ENCODE results near the gene KCNQ1OT1. TPM values are rescaled to one million over a fixed set of nuclear protein-coding genes. Genes with fewer than 3 reads are reported as not detected.

Gene KCNQ1OT1
- total RNA-seq, 1 experiment from 2014 or later, result 1.3 TPM

- Mint-ChIP-seq H3K27me3 (ENCODE audit: unreplicated experiment) (peaks cover 57% of the 10 kb centered on the region), H3K9me3 (ENCODE audit: low read depth, unreplicated experiment) (no peaks in the 10 kb centered on the region)
- CTCF ChIA-PET, result no interaction called here
These were observed 19.1 kb upstream of the KCNQ1OT1 start for GRCh38 chr11:2718817-2719438.

GRCh38 chr11:2717561-2718325 lies 17.9 kb upstream of the KCNQ1OT1 start:
- H3K36me3 Mint-ChIP-seq (ENCODE audit: insufficient read depth, unreplicated experiment), result peaks cover 3% of the 10 kb centered on the region
- intact Hi-C loops (cut with micrococcal nuclease; ENCODE audit: unreplicated experiment), result no loop called here
- DNase-seq, result no peak
- H3K27me3 Mint-ChIP-seq (ENCODE audit: unreplicated experiment), result peaks cover 61% of the 10 kb centered on the region
- H3K4me1 Mint-ChIP-seq (ENCODE audit: low read depth, unreplicated experiment), result no peaks in the 10 kb centered on the region
- no peak overlapping the region for H3K4me3 Mint-ChIP-seq (ENCODE audit: low read depth, unreplicated experiment)
- CTCF ChIA-PET, result no interaction called here
- no TSS peak for BruUV-seq (replicated peaks)
- no peaks in the 10 kb centered on the region for H3K9me3 Mint-ChIP-seq (ENCODE audit: low read depth, unreplicated experiment)
- no peak overlapping the region for H3K27ac Mint-ChIP-seq (ENCODE audit: unreplicated experiment)
- TF ChIP-seq CTCF (IDR thresholded peaks at IDR 0.05; ENCODE audit: unreplicated experiment), result no peak

More at GRCh38 chr11:2718817-2719438, 19.1 kb upstream of the KCNQ1OT1 start:
- no TSS peak for BruUV-seq (replicated peaks)
- H3K4me3 Mint-ChIP-seq (ENCODE audit: low read depth, unreplicated experiment), result no peak overlapping the region
- H3K27ac Mint-ChIP-seq (ENCODE audit: unreplicated experiment), result no peak overlapping the region
- intact Hi-C loops (cut with micrococcal nuclease; ENCODE audit: unreplicated experiment), result no loop called here
- no peaks in the 10 kb centered on the region for H3K4me1 Mint-ChIP-seq (ENCODE audit: low read depth, unreplicated experiment)
- H3K36me3 Mint-ChIP-seq (ENCODE audit: insufficient read depth, unreplicated experiment), result peaks cover 3% of the 10 kb centered on the region
- no peak for DNase-seq
- TF ChIP-seq CTCF (IDR thresholded peaks at IDR 0.05; ENCODE audit: unreplicated experiment), result no peak

GRCh38 chr11:2716376-2717095 lies 16.7 kb upstream of the KCNQ1OT1 start:
- TF ChIP-seq CTCF (IDR thresholded peaks at IDR 0.05; ENCODE audit: unreplicated experiment), result no peak
- H3K4me3 Mint-ChIP-seq (ENCODE audit: low read depth, unreplicated experiment), result no peak overlapping the region
- intact Hi-C loops (cut with micrococcal nuclease; ENCODE audit: unreplicated experiment), result no loop called here
- H3K36me3 Mint-ChIP-seq (ENCODE audit: insufficient read depth, unreplicated experiment), result peaks cover 3% of the 10 kb centered on the region
- CTCF ChIA-PET, result interaction anchor here (0.6 kb wide), 1 partner anchor 246 kb away, joined by 4 read pairs; no protein-coding TSS in a partner anchor
- H3K27ac Mint-ChIP-seq (ENCODE audit: unreplicated experiment), result no peak overlapping the region
- no peaks in the 10 kb centered on the region for H3K9me3 Mint-ChIP-seq (ENCODE audit: low read depth, unreplicated experiment)
- H3K27me3 Mint-ChIP-seq (ENCODE audit: unreplicated experiment), result peaks cover 73% of the 10 kb centered on the region
- DNase-seq, result no peak
- no peaks in the 10 kb centered on the region for H3K4me1 Mint-ChIP-seq (ENCODE audit: low read depth, unreplicated experiment)
- no TSS peak for BruUV-seq (replicated peaks)

GRCh38 chr11:2715716-2716350 lies 16.0 kb upstream of the KCNQ1OT1 start:
- Mint-ChIP-seq H3K27me3 (ENCODE audit: unreplicated experiment) (peaks cover 80% of the 10 kb centered on the region), H3K9me3 (ENCODE audit: low read depth, unreplicated experiment) (no peaks in the 10 kb centered on the region), H3K4me1 (ENCODE audit: low read depth, unreplicated experiment) (no peaks in the 10 kb centered on the region), H3K27ac (ENCODE audit: unreplicated experiment) (no peak overlapping the region), H3K4me3 (ENCODE audit: low read depth, unreplicated experiment) (no peak overlapping the region), H3K36me3 (ENCODE audit: insufficient read depth, unreplicated experiment) (peaks cover 3% of the 10 kb centered on the region)
- no peak for DNase-seq
- CTCF ChIA-PET, result interaction anchor here (0.9 kb wide), 1 partner anchor 13 kb away, joined by 3 read pairs; no protein-coding TSS in a partner anchor
- TF ChIP-seq CTCF (IDR thresholded peaks at IDR 0.05; ENCODE audit: unreplicated experiment), result no peak
- no TSS peak for BruUV-seq (replicated peaks)
- intact Hi-C loops (cut with micrococcal nuclease; ENCODE audit: unreplicated experiment), result no loop called here

Measured in Calu3 (cell line).